Subcutaneous abdominal adipose tissue (tissue), 5 donors: ENCODE data around the gene DNAH2.

Source experiments
- H3K27ac ChIP-seq: one replicate; pipeline ENCODE4 v1.7.0; 2013; ENCODE audit warnings: low read depth, mild to moderate bottlenecking, inconsistent platforms, low read length, moderate library complexity
- H3K27me3 ChIP-seq, 5 donors: one replicate each; pipeline ENCODE4 v1.7.0; 2013; ENCODE audit warnings: low read length in 5 of 5, inconsistent platforms in 1 of 5; ENCODE audit not compliant: control insufficient read depth in 5 of 5, insufficient read depth in 4 of 5
- H3K36me3 ChIP-seq, 5 donors: one replicate each; pipeline ENCODE4 v1.7.0; 2013; ENCODE audit warnings: low read length in 5 of 5; ENCODE audit not compliant: control insufficient read depth in 5 of 5, insufficient read depth in 5 of 5
- H3K4me1 ChIP-seq, 5 donors: one replicate each; pipeline ENCODE4 v1.7.0; 2013; ENCODE audit warnings: low read length in 5 of 5, mild to moderate bottlenecking in 3 of 5, moderate library complexity in 1 of 5; ENCODE audit not compliant: control insufficient read depth in 5 of 5, insufficient read depth in 5 of 5
- H3K4me3 ChIP-seq, 5 donors: one replicate each; pipeline ENCODE4 v1.7.0; 2013; ENCODE audit warnings: low read length in 5 of 5, low read depth in 1 of 5
- H3K9ac ChIP-seq, 5 donors: one replicate each; pipeline ENCODE4 v1.7.0; 2013; ENCODE audit warnings: low read length in 5 of 5, mild to moderate bottlenecking in 4 of 5, moderate library complexity in 3 of 5
- H3K9me3 ChIP-seq, 5 donors: one replicate each; pipeline ENCODE4 v1.7.0; 2013; ENCODE audit warnings: low read length in 5 of 5; ENCODE audit not compliant: control insufficient read depth in 5 of 5
- donor health status: healthy.
- donor health status: healthy.
- donor health status: healthy.
- donor health status: healthy.
- donor health status: healthy.

DNAH2 gene

DNA sequence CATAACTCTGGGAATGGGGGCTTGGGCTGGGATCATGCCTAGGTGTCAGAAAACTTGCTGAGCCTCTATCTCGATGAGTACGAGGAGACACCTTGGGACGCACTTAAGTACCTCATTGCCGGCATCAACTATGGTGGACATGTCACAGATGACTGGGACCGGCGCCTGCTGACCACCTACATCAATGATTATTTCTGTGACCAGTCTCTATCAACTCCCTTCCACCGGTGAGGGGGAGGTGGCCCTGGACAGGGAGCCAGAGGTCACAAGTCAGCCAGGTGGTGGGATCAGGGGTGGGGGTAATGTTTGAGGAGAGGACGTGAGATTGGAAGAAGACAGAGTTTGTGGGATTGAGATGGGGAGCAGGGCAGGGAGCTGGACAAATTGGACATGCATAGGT, 113.1 kb downstream of the DNAH2 start:
- Histone ChIP-seq H3K4me1 (peaks cover 4 to 18% (median 7%) of the 10 kb centered on the region in 5 donors), H3K27ac (no peak overlapping the region)

DNA sequence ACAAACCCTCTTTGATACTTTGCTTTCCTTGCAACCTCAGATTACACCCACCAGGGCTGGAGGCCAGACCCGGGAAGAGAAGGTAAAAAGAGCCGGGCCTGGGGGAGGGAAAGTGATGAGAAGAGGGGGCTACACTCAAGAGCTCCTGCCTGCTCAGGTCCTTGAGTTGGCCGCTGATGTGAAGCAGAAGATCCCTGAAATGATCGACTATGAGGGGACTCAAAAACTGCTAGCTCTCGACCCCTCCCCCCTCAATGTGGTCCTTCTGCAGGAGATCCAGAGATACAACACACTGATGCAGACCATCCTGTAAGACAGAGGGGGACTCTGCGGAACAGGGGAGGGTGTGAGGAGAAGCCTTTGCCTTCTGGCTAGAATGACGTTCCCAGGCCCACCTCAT, 113.7 kb downstream of the DNAH2 start:
- no peak overlapping the region for H3K4me3 ChIP-seq
- H3K27ac ChIP-seq, result no peak overlapping the region
- H3K9ac ChIP-seq, result no peak overlapping the region
- H3K4me1 ChIP-seq, result peaks cover 4 to 22% (median 10%) of the 10 kb centered on the region in 5 donors
- no peaks in the 10 kb centered on the region for H3K9me3 ChIP-seq
- H3K36me3 ChIP-seq, result no peaks in the 10 kb centered on the region
- H3K27me3 ChIP-seq, result peaks cover 0 to 5% (median 2%) of the 10 kb centered on the region in 5 donors

More for the DNA sequence above, 113.1 kb downstream of the DNAH2 start:
- Histone ChIP-seq H3K4me3 (no peak overlapping the region), H3K36me3 (no peaks in the 10 kb centered on the region), H3K27me3 (peaks cover 0 to 5% (median 2%) of the 10 kb centered on the region in 5 donors), H3K9ac (no peak overlapping the region), H3K9me3 (no peaks in the 10 kb centered on the region)

- Histone ChIP-seq H3K27me3 (peaks cover 0 to 5% (median 2%) of the 10 kb centered on the region in 5 donors), H3K9me3 (no peaks in the 10 kb centered on the region), H3K4me3 (no peak overlapping the region), H3K4me1 (peaks cover 11 to 33% (median 21%) of the 10 kb centered on the region in 5 donors), H3K27ac (no peak overlapping the region), H3K9ac (no peak overlapping the region), H3K36me3 (no peaks in the 10 kb centered on the region)
Measured at GRCh38 chr17:7832431-7832830, 114.9 kb downstream of the DNAH2 start.

- no peaks in the 10 kb centered on the region for H3K9me3 ChIP-seq
- H3K9ac ChIP-seq, result peak overlapping the region in 3 of 5 donors; percentile 49 to 97 (median 68)
- H3K27ac ChIP-seq, result peak overlapping the region; percentile 100
- peak overlapping the region; percentile 66 to 89 (median 87) for H3K4me3 ChIP-seq
- H3K27me3 ChIP-seq, result peaks cover 0 to 5% (median 2%) of the 10 kb centered on the region in 5 donors
- H3K36me3 ChIP-seq, result no peaks in the 10 kb centered on the region
- peaks cover 11 to 39% (median 26%) of the 10 kb centered on the region in 5 donors for H3K4me1 ChIP-seq
Measured at GRCh38 chr17:7833011-7833794, 115.7 kb downstream of the DNAH2 start.

DNA sequence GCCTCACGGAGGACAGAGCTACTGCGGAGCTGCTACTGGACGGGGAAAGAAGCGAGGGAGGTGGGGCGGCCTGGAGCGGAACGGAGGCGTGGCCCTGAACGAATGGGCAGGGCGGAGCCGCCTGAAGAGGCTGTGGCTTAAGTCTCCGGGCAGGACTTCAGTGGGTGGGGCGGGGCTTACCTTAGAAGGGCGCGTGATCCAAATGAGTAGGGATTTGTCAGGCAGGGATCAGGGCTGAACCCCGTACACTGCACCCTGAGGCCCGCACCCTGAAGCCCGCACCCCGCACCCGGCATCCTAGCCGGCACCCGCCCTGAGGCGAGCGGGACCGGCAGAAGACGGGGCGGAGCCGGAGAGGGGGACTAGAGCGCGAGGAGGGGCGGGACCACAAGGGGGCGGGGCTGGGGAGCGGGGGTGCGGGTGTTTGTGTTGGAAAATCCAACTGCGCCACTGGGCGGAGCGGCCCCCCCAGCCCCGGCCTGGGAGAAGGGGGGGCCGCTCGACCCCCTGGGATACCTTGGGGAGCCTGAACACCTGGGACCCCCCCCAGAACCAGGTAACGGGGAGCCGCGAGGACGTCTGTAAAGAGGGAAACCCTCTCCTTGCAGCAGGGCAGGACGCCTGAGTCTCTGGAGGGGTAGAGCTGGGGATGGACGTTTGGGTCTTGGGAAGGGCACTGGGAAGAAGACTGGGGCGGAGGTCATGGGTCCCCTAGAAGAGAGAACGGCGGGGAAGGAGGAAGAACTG, 116.4 kb downstream of the DNAH2 start, which contains the start of gene KDM6B:
KDM6B (plus strand) TSS at position 423 of the 747 bp plus-strand sequence. CDS start 11,338 bp downstream, outside the sequence.
- peak within 1 kb of the TSS; percentile 100 for H3K27ac ChIP-seq

GRCh38 chr17:7834542-7834956, 117.0 kb downstream of the DNAH2 start:
- peak overlapping the region; percentile 100 for H3K27ac ChIP-seq
- peaks cover 0 to 5% (median 2%) of the 10 kb centered on the region in 5 donors for H3K27me3 ChIP-seq
- H3K4me1 ChIP-seq, result peaks cover 11 to 51% (median 39%) of the 10 kb centered on the region in 5 donors
- H3K4me3 ChIP-seq, result peak overlapping the region; percentile 75 to 94 (median 88)
- no peaks in the 10 kb centered on the region for H3K9me3 ChIP-seq
- peak overlapping the region; percentile 78 to 97 (median 90) for H3K9ac ChIP-seq
- H3K36me3 ChIP-seq, result peaks cover 0 to 2% (median 0%) of the 10 kb centered on the region in 5 donors

More for the DNA sequence above, 116.4 kb downstream of the DNAH2 start, which contains the start of gene KDM6B:
- no peaks in the 10 kb centered on the region for H3K36me3 ChIP-seq
- peak within 1 kb of the TSS; percentile 84 to 97 (median 91) for H3K9ac ChIP-seq
- peaks cover 11 to 45% (median 33%) of the 10 kb centered on the region in 5 donors for H3K4me1 ChIP-seq
- H3K27me3 ChIP-seq, result peaks cover 0 to 5% (median 2%) of the 10 kb centered on the region in 5 donors
- H3K9me3 ChIP-seq, result no peaks in the 10 kb centered on the region
- peak within 1 kb of the TSS; percentile 75 to 94 (median 88) for H3K4me3 ChIP-seq

- Histone ChIP-seq H3K9me3 (no peaks in the 10 kb centered on the region), H3K36me3 (peaks cover 0 to 8% (median 0%) of the 10 kb centered on the region in 5 donors), H3K27me3 (peaks cover 0 to 5% (median 2%) of the 10 kb centered on the region in 5 donors), H3K27ac (peak overlapping the region; percentile 100), H3K4me3 (peak overlapping the region; percentile 75 to 94 (median 88)), H3K4me1 (peaks cover 11 to 54% (median 44%) of the 10 kb centered on the region in 5 donors), H3K9ac (peak overlapping the region in 4 of 5 donors; percentile 91 to 97 (median 95))
Measured at GRCh38 chr17:7834957-7835813, 117.6 kb downstream of the DNAH2 start.

DNA sequence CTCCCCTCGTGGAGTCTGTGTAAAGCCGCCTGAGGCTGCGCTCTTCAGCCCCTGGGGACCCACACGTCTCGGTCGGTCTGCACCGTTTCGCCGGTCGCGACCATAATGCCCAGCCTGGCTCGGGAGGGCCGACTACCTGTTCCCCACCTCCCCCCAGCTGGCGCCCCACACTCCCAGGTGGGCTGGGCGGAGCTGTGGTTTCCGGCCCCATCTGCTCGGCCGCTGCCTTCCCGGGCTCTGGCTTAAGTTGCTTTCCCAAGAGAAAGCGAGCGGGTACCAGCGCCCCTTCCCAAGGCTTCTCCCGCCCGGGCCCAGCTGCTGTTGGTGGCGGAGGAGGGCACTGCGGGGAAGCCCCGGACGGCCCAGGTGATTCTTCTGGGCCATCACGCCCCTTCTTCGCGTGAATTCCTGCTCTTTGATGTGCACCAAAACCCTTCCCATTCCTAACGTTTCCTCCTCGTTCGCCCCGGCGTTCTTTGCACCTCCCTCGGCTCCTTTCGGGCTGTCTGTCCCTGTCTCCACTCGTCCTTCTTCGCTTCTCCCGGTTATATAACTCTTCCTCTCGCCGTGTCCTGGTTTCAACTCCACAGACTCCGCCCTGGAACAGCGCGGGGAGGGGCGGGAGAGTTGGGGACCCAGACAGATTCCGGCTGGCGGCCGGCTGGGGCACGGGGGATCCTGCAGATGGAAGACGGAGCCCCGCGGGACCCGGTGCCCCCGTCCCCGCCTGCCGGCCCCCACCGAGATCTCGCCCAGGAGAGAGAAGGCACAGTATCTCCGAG, 118.5 kb downstream of the DNAH2 start:
- Histone ChIP-seq H3K36me3 (peaks cover 0 to 9% (median 0%) of the 10 kb centered on the region in 5 donors), H3K9ac (peak overlapping the region; percentile 56 to 97 (median 91)), H3K9me3 (no peaks in the 10 kb centered on the region), H3K4me3 (peak overlapping the region; percentile 75 to 89 (median 88)), H3K4me1 (peaks cover 13 to 61% (median 48%) of the 10 kb centered on the region in 5 donors), H3K27me3 (peaks cover 0 to under 1% (median 0%) of the 10 kb centered on the region in 5 donors), H3K27ac (peak overlapping the region; percentile 100)
